Fibroblast of villous mesenchyme (primary cell): ENCODE data around the gene PRDM1. TPM values are rescaled to one million over a fixed set of nuclear protein-coding genes. Genes with fewer than 3 reads are reported as not detected.

Experiments used
- DNase-seq: peaks from one replicate; pipeline ENCODE4 v3.0.0-alpha.2; 2010; ENCODE audit warnings: low read depth
- H3K4me3 ChIP-seq: 2 replicates; pipeline ENCODE4 v1.5.1; 2011; ENCODE audit warnings: low read depth, mild to moderate bottlenecking, low read length
- CTCF ChIP-seq: IDR thresholded peaks from 2 replicates; pipeline ENCODE4 v1.5.1; 2012; ENCODE audit warnings: low read depth, mild to moderate bottlenecking, low read length; ENCODE audit not compliant: insufficient read depth
- total RNA-seq: library from RNA; depleted of rRNA; stranded (reverse); fragments of >200 nt; gene quantifications from 2 replicates; pipeline ENCODE4 v1.2.3, GENCODE V29; 2012

The PRDM1 gene
- total RNA-seq, 1 donor = 39.7 TPM

DNA sequence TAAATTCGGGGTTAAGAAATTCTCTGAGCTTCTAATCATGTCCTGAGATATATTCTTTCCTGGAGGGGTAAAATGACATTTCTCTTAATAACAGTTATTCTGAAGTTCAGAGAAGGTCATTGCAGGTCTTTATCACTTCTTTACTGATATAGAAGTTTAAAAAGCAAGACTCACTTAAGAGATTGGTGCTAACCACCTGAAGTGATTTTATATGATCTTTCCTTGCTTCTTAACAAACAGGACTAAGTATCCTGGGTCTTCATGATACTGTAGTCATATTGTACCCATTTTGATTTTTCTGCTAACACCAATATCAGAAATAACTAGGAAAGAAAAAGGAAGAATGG, 39.3 kb upstream of the PRDM1 start:
- no peak for TF ChIP-seq CTCF
- DNase-seq = no peak
- no peak overlapping the region for H3K4me3 ChIP-seq

DNA sequence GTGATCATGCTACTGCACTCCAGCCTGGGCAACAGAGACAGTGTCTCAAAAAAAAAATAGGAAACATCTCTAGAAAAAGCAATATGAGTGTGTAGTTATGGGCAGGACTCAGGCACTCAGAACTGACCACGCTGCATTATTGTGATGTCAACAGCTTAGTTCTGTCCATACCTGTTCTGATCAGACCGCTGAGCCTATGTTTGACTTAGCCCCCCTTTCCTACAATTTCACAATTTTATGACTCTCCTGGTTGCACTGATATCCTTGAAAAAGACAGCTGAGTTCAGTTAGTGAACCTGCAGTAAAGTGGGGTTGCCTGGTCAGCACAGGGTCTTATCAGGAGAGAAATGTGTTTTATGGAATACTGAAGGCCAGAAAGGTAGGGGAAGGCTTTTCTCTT, 37.8 kb upstream of the PRDM1 start:
- no peak overlapping the region for H3K4me3 ChIP-seq
- TF ChIP-seq CTCF = no peak
- DNase-seq = no peak

GRCh38 chr6:106050538-106050937, 35.6 kb upstream of the PRDM1 start:
- H3K4me3 ChIP-seq = no peak overlapping the region
- DNase-seq = no peak
- TF ChIP-seq CTCF = no peak

- TF ChIP-seq CTCF = no peak
- no peak for DNase-seq
- H3K4me3 ChIP-seq = no peak overlapping the region
These were observed 34.9 kb upstream of the PRDM1 start for GRCh38 chr6:106051226-106051625.

GRCh38 chr6:106053484-106054205, 32.5 kb upstream of the PRDM1 start:
- no peak for DNase-seq
- H3K4me3 ChIP-seq = no peak overlapping the region
- TF ChIP-seq CTCF = no peak

GRCh38 chr6:106055489-106055888, 30.6 kb upstream of the PRDM1 start:
- TF ChIP-seq CTCF = no peak
- DNase-seq = no peak
- no peak overlapping the region for H3K4me3 ChIP-seq
